Measurements from ENCODE around the gene DEDD. TPM values are rescaled to one million over a fixed set of nuclear protein-coding genes. Genes with fewer than 3 reads are reported as not detected.

Gene DEDD
- total RNA-seq, 1 experiment from 2014 or later = 44.7 TPM

GRCh38 chr1:161164901-161165610, 32.6 kb upstream of the DEDD start:
- Histone ChIP-seq H3T11ph (ENCODE audit: low read length) (no peak overlapping the region), H3K9ac (ENCODE audit: extremely low read depth, insufficient read length, low read length) (no peak overlapping the region), H3K79me1 (ENCODE audit: insufficient read depth, low read depth, low read length, poor library complexity, severe bottlenecking) (no peaks in the 10 kb centered on the region), H3K27me3 (ENCODE audit: insufficient read depth, low read length) (no peaks in the 10 kb centered on the region), H3K18ac (ENCODE audit: insufficient read length, low read depth, low read length) (no peak overlapping the region), H2BK20ac (ENCODE audit: low read depth, low read length, poor library complexity, severe bottlenecking) (no peak overlapping the region), H3K27ac (ENCODE audit: insufficient read length, low read depth, low read length) (no peak overlapping the region), H3K23ac (ENCODE audit: insufficient read length, low read depth, low read length) (no peak overlapping the region), H3K4me1 (ENCODE audit: insufficient read depth, low read length) (no peaks in the 10 kb centered on the region), H3K4ac (ENCODE audit: low read depth, low read length) (no peak overlapping the region), H2AFZ (ENCODE audit: low read length) (no peak overlapping the region), H4K5ac (ENCODE audit: insufficient read length, low read depth, low read length) (no peak overlapping the region), H3K56ac (ENCODE audit: insufficient read length, low read depth, low read length) (no peak overlapping the region), H2BK120ac (ENCODE audit: low read depth, low read length, poor library complexity, severe bottlenecking) (no peak overlapping the region), H4K8ac (replicated peaks; ENCODE audit: insufficient read length, low read depth, low read length) (no peak overlapping the region), H3K9me3 (ENCODE audit: control insufficient read depth, low read depth, low read length) (no peaks in the 10 kb centered on the region), H2BK5ac (ENCODE audit: insufficient read length, low read length) (no peak overlapping the region), H2AK5ac (ENCODE audit: insufficient read length, low read length) (no peak overlapping the region), H4K20me1 (ENCODE audit: control insufficient read depth, insufficient read depth, insufficient read length) (no peaks in the 10 kb centered on the region), H4K91ac (ENCODE audit: insufficient read length, low read depth, low read length) (no peak overlapping the region), H3K4me2 (ENCODE audit: insufficient read depth, insufficient read length, low read length) (peak overlapping the region; percentile 70), H2BK12ac (ENCODE audit: insufficient read length, low read depth, low read length) (no peak overlapping the region), H2BK15ac (ENCODE audit: low read depth, low read length) (no peak overlapping the region), H3K14ac (ENCODE audit: insufficient read depth, low read length) (no peak overlapping the region), H3K23me2 (ENCODE audit: insufficient read length, low read depth, low read length, poor library complexity, severe bottlenecking) (peaks cover 12% of the 10 kb centered on the region), H3K79me2 (ENCODE audit: insufficient read depth, low read length) (no peaks in the 10 kb centered on the region)
- Mint-ChIP-seq H3K4me1 (peaks cover 21 to 26% of the 10 kb centered on the region in 2 experiments), H3K36me3 (ENCODE audit: insufficient read depth in 1 of 3, low read depth in 3 of 3) (peaks cover 23 to 64% (median 49%) of the 10 kb centered on the region in 3 experiments), H3K27me3 (ENCODE audit: low read depth) (no peaks in the 10 kb centered on the region; the same call in 1 of the 2 replicates), H3K4me3 (peak overlapping the region; percentile 90), H3K9me3 (no peaks in the 10 kb centered on the region), H3K27ac (peak overlapping the region in 1 of 3 experiments; percentile 97; a peak in 1 of 7 replicates)
- no CpG with 5 or more reads among the region's 14 CpGs for WGBS (ENCODE audit: extremely low coverage, insufficient read length, low lambda C conversion rate)
- DNase-seq = no peak
- no peak for TF ChIP-seq CTCF (conservative IDR thresholded peaks at IDR 0.05)
